GM13977 (cell line): ENCODE measurements around the gene C10orf105.
A peak's percentile ranks its signal among the peaks of the same experiment; 100 is the strongest.

Experiments
- DNase-seq: peaks from one replicate; pipeline ENCODE4 v3.0.0; 2012; ENCODE audit warnings: low spot score
- CTCF ChIP-seq: IDR thresholded peaks from 2 replicates; pipeline ENCODE4 v1.5.1; 2012; ENCODE audit warnings: mild to moderate bottlenecking, control low read depth; ENCODE audit not compliant: insufficient read depth; ENCODE audit errors: extremely low read depth, missing control alignments
- in situ Hi-C: fragments of 300-500 bp; cut with MboI; formaldehyde crosslinking; loops from one replicate; pipeline ENCODE4 v1.12.0; 2022; ENCODE audit warnings: low sequenced_read_pairs, low pct_unique_long_range_greater_than_20kb, mixed read lengths, inconsistent platforms; ENCODE audit not compliant: unreplicated experiment

C10orf105 gene

DNA sequence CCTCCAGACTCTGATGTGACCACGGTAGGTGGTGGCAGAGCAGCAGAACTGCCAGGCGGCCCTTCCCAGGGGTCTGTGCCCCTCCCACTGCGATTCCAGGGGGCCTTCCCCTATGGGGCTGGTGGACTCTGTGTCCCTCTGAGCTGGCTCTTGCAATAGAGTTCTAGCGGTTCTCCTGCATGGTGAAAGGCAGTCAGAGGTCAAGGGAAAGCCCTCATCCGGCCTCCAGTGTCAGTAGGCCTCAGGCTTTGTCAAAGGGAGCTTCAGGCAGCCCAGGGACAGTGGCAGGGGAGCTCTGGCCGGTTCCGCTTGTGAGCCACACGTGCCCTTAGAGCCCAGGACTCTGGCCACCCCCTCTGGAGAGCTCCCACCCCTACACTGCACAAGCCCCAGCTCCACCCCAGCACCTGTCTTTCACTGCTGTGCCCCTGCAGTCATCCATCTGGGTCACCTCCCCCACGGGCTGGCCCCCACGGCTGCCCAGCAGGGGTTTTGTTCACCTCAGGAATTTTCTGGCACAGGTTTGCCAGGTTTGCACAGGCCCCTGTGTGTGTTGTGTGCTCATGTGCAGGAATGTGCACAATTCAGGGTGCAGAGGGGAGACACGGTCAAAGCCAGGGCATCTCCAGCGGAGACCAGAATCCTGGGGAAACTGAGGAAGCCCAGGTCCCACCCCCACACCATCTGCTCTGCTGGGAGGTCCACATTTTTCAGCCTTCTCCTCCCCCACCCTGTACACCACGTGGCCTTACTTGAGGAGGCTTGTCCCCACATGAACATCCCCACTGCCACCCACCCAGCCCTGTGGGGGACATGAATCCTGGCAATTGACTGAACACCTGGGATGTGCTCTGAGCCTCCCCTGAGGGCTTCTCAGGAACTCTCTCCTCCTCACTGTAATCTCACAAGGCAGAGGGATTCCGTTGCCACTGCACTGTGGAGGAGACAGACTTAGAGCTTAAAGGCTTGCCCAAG, 23.8 kb downstream of the C10orf105 start:
- TF ChIP-seq CTCF, result no peak
- in situ Hi-C loops, result no loop called here
- DNase-seq, result no peak

DNA sequence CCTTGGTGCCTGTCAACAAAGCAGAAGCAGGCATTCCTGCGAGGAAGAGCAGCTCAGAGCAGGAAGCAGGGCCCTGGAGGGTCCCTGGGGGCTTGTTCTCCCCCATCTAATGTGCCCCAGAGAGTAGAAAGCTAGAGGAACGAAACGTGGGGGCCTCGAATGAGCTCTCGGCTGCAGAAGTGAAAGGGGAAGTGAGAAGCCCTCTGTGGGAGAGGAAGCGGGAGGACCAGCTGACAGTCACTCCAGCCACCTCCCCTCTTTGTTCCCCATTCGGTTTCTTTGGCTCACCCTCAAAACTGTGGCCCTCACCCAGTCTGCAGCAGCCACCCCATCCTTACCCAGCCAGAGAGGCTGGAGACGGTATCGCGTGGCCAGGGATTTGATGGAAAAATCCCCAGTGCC, 25.0 kb downstream of the C10orf105 start:
- no peak for TF ChIP-seq CTCF
- in situ Hi-C loops, result no loop called here

DNA sequence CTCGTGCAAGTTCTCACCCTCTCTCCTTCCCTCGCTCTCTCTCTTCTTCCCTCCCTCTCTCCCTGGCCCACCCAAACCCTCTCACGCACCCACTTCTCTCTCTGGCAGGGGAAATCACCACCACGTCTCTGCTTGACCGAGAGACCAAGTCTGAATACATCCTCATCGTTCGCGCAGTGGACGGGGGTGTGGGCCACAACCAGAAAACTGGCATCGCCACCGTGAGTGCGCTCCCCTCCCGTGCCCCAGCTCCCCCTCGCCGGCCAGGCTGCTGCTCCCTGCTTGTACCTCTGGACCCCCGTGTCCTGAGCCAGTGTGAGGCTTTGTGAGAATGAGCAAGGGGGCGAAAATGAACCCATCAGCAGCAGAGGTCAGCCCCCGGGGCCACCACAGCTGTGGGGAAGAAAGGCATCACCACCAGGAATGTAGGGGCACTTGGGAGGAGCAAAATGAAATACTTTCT, 25.5 kb downstream of the C10orf105 start:
- in situ Hi-C loops, result no loop called here
- TF ChIP-seq CTCF, result no peak
- no peak for DNase-seq

More for the DNA sequence above, 25.0 kb downstream of the C10orf105 start:
- peak; percentile 92 for DNase-seq

GRCh38 chr10:71693377-71693776, 26.2 kb downstream of the C10orf105 start:
- in situ Hi-C loops, result no loop called here
- DNase-seq, result no peak

GRCh38 chr10:71692598-71693306, 26.8 kb downstream of the C10orf105 start:
- no peak for DNase-seq
- TF ChIP-seq CTCF, result no peak
- in situ Hi-C loops, result no loop called here

More at GRCh38 chr10:71693377-71693776, 26.2 kb downstream of the C10orf105 start:
- TF ChIP-seq CTCF, result no peak

DNA sequence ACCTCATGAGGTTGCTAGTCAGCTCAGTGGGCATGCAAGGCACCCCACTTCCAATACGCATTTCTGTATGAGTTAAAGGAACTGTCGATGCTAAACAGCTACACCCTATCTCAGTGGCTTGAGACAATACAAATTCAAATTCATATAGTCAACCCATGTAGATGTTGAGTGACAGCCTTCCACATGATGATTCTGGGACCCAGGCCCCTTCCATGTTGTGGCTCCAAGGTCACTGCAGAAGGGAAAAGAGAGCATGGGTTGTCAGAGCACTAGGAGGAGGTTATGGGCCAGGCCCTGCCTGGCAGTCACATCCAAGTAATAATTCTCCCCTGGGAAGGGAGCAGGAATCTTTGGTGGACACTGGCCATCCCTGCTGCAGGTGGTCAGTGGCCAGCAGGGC, 28.2 kb downstream of the C10orf105 start:
- TF ChIP-seq CTCF, result no peak
- in situ Hi-C loops, result no loop called here
- no peak for DNase-seq
